Naive B cell (primary cell): Measurements from ENCODE around the gene WDR70. TPM values are rescaled to one million over a fixed set of nuclear protein-coding genes. Genes with fewer than 3 reads are reported as not detected.
"Not testable (repeated sequence)": the region's sequence is repeated elsewhere in the genome, so short reads cannot be mapped to it uniquely, and the experiment has no call there.

Experiments used
- ATAC-seq, 2 donors: fragments of 150-1000 bp; cut with Tn5 transposase; 2 replicates each; pipeline ENCODE4 v1.10.0; 2021; ENCODE audit warnings: low read depth in 2 of 2, mild to moderate bottlenecking in 2 of 2, moderate library complexity in 2 of 2
- DNase-seq: peaks from one replicate; pipeline ENCODE4 v3.0.0; 2022
- H3K27ac Mint-ChIP-seq, 6 donors: one replicate each; pipeline ENCODE4 v1.8.0; 2020 to 2022; ENCODE audit warnings: mild to moderate bottlenecking in 6 of 6, mixed read lengths in 6 of 6, moderate library complexity in 5 of 6, inconsistent platforms in 2 of 6
- H3K27me3 Mint-ChIP-seq, 3 donors: one replicate each; pipeline ENCODE4 v1.8.0; 2021 to 2022; ENCODE audit warnings: mixed read lengths in 3 of 3, mild to moderate bottlenecking in 1 of 3
- H3K36me3 Mint-ChIP-seq, 2 donors: one replicate each; pipeline ENCODE4 v1.8.0; 2020 to 2022; ENCODE audit warnings: mixed read lengths in 2 of 2, inconsistent platforms in 1 of 2, mild to moderate bottlenecking in 1 of 2
- H3K4me1 Mint-ChIP-seq, 3 donors: one replicate each; pipeline ENCODE4 v1.8.0; 2020 to 2022; ENCODE audit warnings: mixed read lengths in 3 of 3, inconsistent platforms in 1 of 3, mild to moderate bottlenecking in 1 of 3, moderate library complexity in 1 of 3
- H3K4me3 Mint-ChIP-seq, 8 donors: one replicate each; pipeline ENCODE4 v1.8.0; 2020 to 2022; ENCODE audit warnings: mild to moderate bottlenecking in 8 of 8, mixed read lengths in 8 of 8, moderate library complexity in 8 of 8, inconsistent platforms in 2 of 8
- H3K9me3 Mint-ChIP-seq, 7 donors: one replicate each; pipeline ENCODE4 v1.8.0; 2020 to 2022; ENCODE audit warnings: mixed read lengths in 7 of 7, mild to moderate bottlenecking in 5 of 7, inconsistent platforms in 2 of 7, moderate library complexity in 1 of 7
- polyA plus RNA-seq, 6 donors: library from polyadenylated mRNA; unstranded; fragments of 300-500 nt; fragmentation: Illumina TruSeq; gene quantifications; one replicate each; pipeline ENCODE4 v1.2.3, GENCODE V29; 2021; ENCODE audit warnings: low read depth in 6 of 6

WDR70 gene
- polyA plus RNA-seq, 6 donors from 2014 or later: 19.2 to 29.1 (median 25.3) TPM

DNA sequence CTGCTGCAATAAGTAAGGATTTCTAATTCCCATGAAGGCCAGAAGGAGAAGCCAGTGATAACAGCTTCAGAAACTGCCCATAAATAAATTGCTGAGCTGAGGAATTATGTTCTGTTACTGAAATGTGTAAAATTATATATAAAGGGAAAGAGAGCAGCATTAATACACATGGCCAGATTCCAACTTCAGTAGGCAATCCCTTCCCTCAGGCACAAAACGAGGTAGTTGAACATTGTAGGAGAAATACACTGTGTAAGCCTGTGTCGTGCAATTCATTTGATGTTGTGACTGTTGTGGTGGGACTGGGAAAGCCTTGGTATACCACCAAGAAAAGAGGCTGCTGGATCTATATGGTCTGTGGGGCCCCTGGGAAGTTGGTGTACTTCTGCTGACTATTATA lies 192.9 kb downstream of the WDR70 start:
- peaks cover 8 to 23% (median 15%) of the 10 kb centered on the region in 3 donors for H3K4me1 Mint-ChIP-seq
- peaks cover 8 to 16% of the 10 kb centered on the region in 2 donors for H3K36me3 Mint-ChIP-seq
- ATAC-seq: no peak
- DNase-seq: no peak
- H3K4me3 Mint-ChIP-seq: no peak overlapping the region
- H3K27ac Mint-ChIP-seq: no peak overlapping the region
- no peaks in the 10 kb centered on the region for H3K27me3 Mint-ChIP-seq
- peaks cover 0 to 5% (median 0%) of the 10 kb centered on the region in 7 donors for H3K9me3 Mint-ChIP-seq

- ATAC-seq (no peak), DNase-seq (no peak)
- no peak overlapping the region for H3K27ac Mint-ChIP-seq
- H3K27me3 Mint-ChIP-seq: no peaks in the 10 kb centered on the region
- H3K36me3 Mint-ChIP-seq: peaks cover 8 to 16% of the 10 kb centered on the region in 2 donors
- H3K4me1 Mint-ChIP-seq: peaks cover 8 to 17% (median 15%) of the 10 kb centered on the region in 3 donors
- no peak overlapping the region for H3K4me3 Mint-ChIP-seq
- peaks cover 0 to 5% (median 0%) of the 10 kb centered on the region in 7 donors for H3K9me3 Mint-ChIP-seq
Observed at GRCh38 chr5:37575541-37576489, 196.7 kb downstream of the WDR70 start.

DNA sequence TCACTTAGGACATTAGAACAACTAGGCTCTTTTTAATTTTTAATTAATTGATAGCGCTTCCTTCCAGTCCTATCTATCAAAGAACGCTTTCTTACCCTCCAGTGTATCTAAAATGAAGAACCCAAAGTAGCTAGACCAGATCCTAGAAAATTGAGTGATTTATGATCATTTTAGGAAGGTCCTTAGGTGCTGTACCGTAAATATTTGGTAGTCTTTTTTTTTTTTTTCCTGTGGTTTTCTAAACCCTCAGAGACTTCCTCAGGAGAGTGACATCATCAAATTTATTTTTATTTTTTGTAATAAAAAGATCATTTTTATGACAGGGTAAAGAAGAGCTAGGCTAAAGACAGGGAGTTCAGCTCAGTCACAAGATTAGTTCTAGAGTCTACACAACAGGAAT lies 197.4 kb downstream of the WDR70 start:
- H3K27ac Mint-ChIP-seq: no peak overlapping the region
- H3K4me3 Mint-ChIP-seq: no peak overlapping the region
- H3K36me3 Mint-ChIP-seq: peaks cover 8 to 16% of the 10 kb centered on the region in 2 donors
- peaks cover 8 to 17% (median 15%) of the 10 kb centered on the region in 3 donors for H3K4me1 Mint-ChIP-seq
- ATAC-seq (no peak), DNase-seq (no peak)
- H3K27me3 Mint-ChIP-seq: no peaks in the 10 kb centered on the region
- H3K9me3 Mint-ChIP-seq: peaks cover 0 to 5% (median 0%) of the 10 kb centered on the region in 7 donors

- Mint-ChIP-seq H3K27me3 (no peaks in the 10 kb centered on the region), H3K4me3 (no peak overlapping the region), H3K27ac (no peak overlapping the region), H3K4me1 (peaks cover 8 to 15% (median 12%) of the 10 kb centered on the region in 3 donors), H3K9me3 (peaks cover 0 to 5% (median 0%) of the 10 kb centered on the region in 7 donors), H3K36me3 (peaks cover 8% of the 10 kb centered on the region in 2 donors)
- no peak for ATAC-seq
- no peak for DNase-seq
Observed at GRCh38 chr5:37578176-37578575, 199.1 kb downstream of the WDR70 start.

GRCh38 chr5:37580106-37580505 lies 201.0 kb downstream of the WDR70 start:
- Mint-ChIP-seq H3K36me3 (no peaks in the 10 kb centered on the region), H3K27me3 (no peaks in the 10 kb centered on the region), H3K4me1 (peaks cover 2 to 9% (median 7%) of the 10 kb centered on the region in 3 donors), H3K4me3 (no peak overlapping the region), H3K27ac (no peak overlapping the region), H3K9me3 (no peaks in the 10 kb centered on the region)
- ATAC-seq (no peak), DNase-seq (no peak)

- H3K9me3 Mint-ChIP-seq: no peaks in the 10 kb centered on the region
- H3K27me3 Mint-ChIP-seq: no peaks in the 10 kb centered on the region
- no peak for DNase-seq
- no peaks in the 10 kb centered on the region for H3K36me3 Mint-ChIP-seq
- H3K4me1 Mint-ChIP-seq: no peaks in the 10 kb centered on the region
- H3K4me3 Mint-ChIP-seq: no peak overlapping the region
- ATAC-seq: no peak
- H3K27ac Mint-ChIP-seq: no peak overlapping the region
Observed at GRCh38 chr5:37582202-37582601, 203.1 kb downstream of the WDR70 start.

DNA sequence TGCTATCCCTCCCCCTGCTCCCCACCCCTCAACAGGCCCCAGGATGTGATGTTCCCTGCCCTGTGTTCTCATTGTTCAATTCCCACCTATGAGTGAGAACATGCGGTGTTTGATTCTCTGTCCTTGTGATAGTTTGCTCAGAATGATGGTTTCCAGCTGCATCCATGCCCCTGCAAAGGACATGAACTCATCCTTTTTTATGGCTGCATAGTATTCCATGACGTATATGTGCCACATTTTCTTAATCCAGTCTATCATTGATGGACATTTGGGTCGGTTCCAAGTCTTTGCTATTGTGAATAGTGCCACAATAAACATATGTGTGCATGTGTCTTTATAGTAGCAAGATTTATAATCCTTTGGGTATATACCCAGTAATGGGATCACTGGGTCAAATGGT lies 214.2 kb downstream of the WDR70 start:
- ATAC-seq, H3K27ac Mint-ChIP-seq, H3K4me3 Mint-ChIP-seq, H3K4me1 Mint-ChIP-seq, H3K27me3 Mint-ChIP-seq, DNase-seq: not testable (repeated sequence)
- H3K36me3 Mint-ChIP-seq: peaks cover 14 to 22% of the 10 kb centered on the region in 2 donors
- H3K9me3 Mint-ChIP-seq: peaks cover 0 to 17% (median 7%) of the 10 kb centered on the region in 7 donors

DNA sequence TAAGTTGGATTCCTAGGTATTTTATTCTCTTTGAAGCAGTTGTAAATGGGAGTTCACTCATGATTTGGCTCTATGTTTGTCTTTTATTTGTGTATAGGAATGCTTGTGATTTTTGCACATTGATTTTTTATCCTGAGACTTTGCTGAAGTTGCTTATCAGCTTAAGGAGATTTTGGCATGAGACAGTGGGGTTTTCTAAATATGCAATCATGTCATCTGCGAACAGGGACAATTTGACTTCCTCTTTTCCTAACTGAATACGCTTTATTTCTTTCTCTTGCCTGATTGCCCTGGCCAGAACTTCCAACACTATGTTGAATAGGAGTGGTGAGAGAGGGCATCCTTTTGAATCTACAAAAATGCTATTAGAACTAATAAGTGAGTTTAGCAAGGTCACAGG lies 215.7 kb downstream of the WDR70 start:
- not testable (repeated sequence) for H3K27ac Mint-ChIP-seq, H3K27me3 Mint-ChIP-seq, DNase-seq, ATAC-seq, H3K4me1 Mint-ChIP-seq
- H3K36me3 Mint-ChIP-seq: peaks cover 22 to 25% of the 10 kb centered on the region in 2 donors
- H3K9me3 Mint-ChIP-seq: peaks cover 0 to 19% (median 10%) of the 10 kb centered on the region in 7 donors
- H3K4me3 Mint-ChIP-seq: peak overlapping the region in 1 of 8 donors; percentile 8

- peaks cover 0 to 6% (median 5%) of the 10 kb centered on the region in 3 donors for H3K4me1 Mint-ChIP-seq
- peaks cover 0 to 19% (median 15%) of the 10 kb centered on the region in 7 donors for H3K9me3 Mint-ChIP-seq
- H3K27me3 Mint-ChIP-seq: no peaks in the 10 kb centered on the region
- DNase-seq (no peak), ATAC-seq (no peak)
- peaks cover 16 to 24% of the 10 kb centered on the region in 2 donors for H3K36me3 Mint-ChIP-seq
- no peak overlapping the region for H3K27ac Mint-ChIP-seq
- no peak overlapping the region for H3K4me3 Mint-ChIP-seq
Observed at GRCh38 chr5:37598733-37599132, 219.6 kb downstream of the WDR70 start.

GRCh38 chr5:37601163-37601562 lies 222.0 kb downstream of the WDR70 start:
- no peaks in the 10 kb centered on the region for H3K4me1 Mint-ChIP-seq
- H3K4me3 Mint-ChIP-seq: no peak overlapping the region
- H3K27me3 Mint-ChIP-seq: no peaks in the 10 kb centered on the region
- H3K27ac Mint-ChIP-seq: no peak overlapping the region
- peaks cover 20 to 24% of the 10 kb centered on the region in 2 donors for H3K36me3 Mint-ChIP-seq
- peaks cover 0 to 17% (median 12%) of the 10 kb centered on the region in 7 donors for H3K9me3 Mint-ChIP-seq
- ATAC-seq (no peak), DNase-seq (no peak)

DNA sequence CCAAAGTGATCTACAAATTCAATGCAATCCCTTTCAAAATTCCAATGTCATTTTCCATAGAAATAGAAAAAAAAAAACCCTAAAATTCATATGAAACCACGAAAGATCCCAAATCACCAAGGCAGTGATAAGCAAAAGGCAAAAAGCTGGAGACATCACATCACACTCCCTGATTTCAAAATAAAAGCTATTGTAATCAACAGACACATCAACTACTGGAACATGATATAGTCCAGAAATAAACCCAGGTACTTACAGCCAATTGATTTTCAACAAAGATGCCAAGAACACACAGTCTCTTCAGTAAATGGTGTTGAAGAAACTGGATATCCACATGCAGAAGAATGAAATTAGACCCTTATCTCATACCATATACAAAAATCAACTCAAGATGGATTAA lies 224.0 kb downstream of the WDR70 start:
- no peaks in the 10 kb centered on the region for H3K4me1 Mint-ChIP-seq
- no peak overlapping the region for H3K4me3 Mint-ChIP-seq
- peaks cover 0 to 17% (median 12%) of the 10 kb centered on the region in 7 donors for H3K9me3 Mint-ChIP-seq
- DNase-seq: no peak
- no peak for ATAC-seq
- no peaks in the 10 kb centered on the region for H3K27me3 Mint-ChIP-seq
- H3K36me3 Mint-ChIP-seq: peaks cover 19 to 27% of the 10 kb centered on the region in 2 donors
- H3K27ac Mint-ChIP-seq: peak overlapping the region in 2 of 6 donors; percentile 42 to 69

DNA sequence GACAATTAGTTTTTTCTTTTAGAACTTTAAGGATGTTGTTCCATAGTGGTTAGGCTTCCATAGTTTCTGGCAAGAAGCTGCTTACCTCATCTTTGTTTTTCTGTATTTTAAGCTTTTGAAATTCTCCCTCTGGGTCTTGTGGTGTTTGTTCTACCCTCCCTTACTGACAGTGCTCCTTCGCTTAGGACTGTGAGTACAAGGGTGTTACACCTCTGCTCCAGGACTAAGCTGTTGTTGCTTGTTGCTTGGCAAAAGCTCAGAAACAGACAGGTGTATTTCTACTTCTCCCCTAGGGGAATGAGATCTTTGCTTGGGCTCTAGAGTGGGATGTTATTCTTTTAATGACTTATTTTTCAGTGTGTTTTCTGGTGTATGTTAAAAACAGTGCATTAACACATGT lies 225.2 kb downstream of the WDR70 start:
- ATAC-seq (no peak), DNase-seq (no peak)
- Mint-ChIP-seq H3K4me1 (no peaks in the 10 kb centered on the region), H3K27me3 (no peaks in the 10 kb centered on the region), H3K4me3 (no peak overlapping the region), H3K27ac (peak overlapping the region in 1 of 6 donors; percentile 88), H3K9me3 (peaks cover 0 to 15% (median 12%) of the 10 kb centered on the region in 7 donors), H3K36me3 (peaks cover 19 to 26% of the 10 kb centered on the region in 2 donors)

DNA sequence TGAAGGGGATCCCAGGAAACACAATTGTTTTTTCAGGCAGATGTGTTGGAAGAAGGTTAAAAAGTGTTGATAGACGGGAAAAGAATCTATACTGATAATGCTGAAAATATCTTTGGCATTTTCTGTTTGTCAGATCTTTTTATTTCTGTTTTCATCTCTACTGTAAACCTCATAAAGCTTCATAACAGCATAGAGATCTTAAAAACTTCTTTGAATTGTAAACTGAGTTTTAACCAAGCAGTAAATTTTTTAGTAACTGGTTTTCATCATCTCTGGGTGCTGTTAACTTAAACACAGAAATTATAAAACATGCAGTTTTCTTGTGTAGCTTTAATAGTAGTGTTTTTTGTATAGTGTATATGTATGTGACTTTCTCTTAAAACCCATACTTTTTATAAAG lies 227.0 kb downstream of the WDR70 start:
- H3K4me3 Mint-ChIP-seq: no peak overlapping the region
- no peak overlapping the region for H3K27ac Mint-ChIP-seq
- DNase-seq (no peak), ATAC-seq (no peak)
- peaks cover 18 to 21% of the 10 kb centered on the region in 2 donors for H3K36me3 Mint-ChIP-seq
- peaks cover 0 to 9% (median 5%) of the 10 kb centered on the region in 7 donors for H3K9me3 Mint-ChIP-seq
- H3K27me3 Mint-ChIP-seq: no peaks in the 10 kb centered on the region
- H3K4me1 Mint-ChIP-seq: no peaks in the 10 kb centered on the region
